HTERT RPE-1 (cell line): ENCODE results near the gene NSMCE1.

Experiments
- in situ Hi-C: fragments of 300-500 bp; cut with MboI; formaldehyde crosslinking; loops from 4 replicates; pipeline ENCODE4 v1.14.3; 2020; ENCODE audit warnings: low sequenced_read_pairs

Gene NSMCE1

DNA sequence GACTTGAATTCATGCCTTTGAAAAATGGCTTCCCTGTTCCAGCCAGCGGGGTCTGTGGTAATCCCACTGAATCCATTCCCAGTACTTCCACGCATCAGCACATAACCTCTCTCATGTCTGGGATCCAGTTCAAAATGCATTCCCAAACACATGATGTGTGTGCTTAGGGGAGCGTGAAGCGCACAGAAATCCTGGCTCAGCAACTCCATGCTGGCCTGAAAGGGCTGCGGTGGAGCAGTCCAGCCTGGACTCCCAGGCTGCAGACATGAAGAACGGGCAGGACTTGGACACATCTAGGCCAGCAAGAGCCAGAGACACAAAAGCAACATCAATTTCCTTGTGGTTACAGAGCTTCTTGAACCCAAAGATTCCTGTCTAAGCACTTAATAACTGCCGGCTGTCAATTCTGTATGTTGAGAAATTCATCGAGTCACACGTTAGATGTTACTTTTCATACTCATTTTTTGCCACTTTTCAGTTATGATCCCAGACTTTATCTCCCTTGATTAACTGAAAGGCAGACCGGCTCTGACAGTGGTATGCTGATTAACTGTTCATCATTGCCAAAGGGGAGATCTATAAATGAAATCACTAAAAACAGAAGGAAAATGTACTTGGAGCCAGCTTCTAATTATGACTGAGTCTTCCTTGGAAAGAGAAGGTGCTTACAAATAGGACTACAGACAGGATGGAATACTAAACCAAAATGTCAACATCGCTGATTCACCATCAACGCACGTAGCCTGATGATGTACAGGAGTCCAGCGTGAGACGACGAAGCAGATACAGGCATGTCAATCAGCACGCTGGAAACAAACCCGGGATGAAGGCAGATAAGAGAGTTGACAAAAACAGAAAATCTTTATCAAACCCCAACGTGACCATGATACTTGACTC, 23.0 kb downstream of the NSMCE1 start:
- in situ Hi-C loops: no loop called here

DNA sequence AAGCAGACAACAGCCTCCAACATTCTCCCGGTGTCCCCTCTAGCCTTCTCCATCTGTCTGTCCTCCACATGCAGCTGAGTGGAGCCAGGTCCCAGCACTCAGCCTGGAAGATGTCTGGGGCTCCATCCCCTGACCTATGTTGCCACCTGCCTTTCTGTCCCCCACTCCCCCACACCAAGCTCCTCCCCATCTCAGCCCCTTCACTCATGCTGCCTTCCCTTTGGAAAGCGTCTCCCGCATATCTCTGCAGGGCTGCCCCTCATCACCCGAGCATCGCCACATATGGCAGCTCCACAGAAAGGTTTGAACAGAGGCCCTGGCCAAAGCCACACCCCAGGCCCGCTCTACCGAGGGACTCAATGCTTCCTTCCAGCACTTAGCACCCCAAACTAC, 24.2 kb downstream of the NSMCE1 start:
- in situ Hi-C loops: no loop called here

DNA sequence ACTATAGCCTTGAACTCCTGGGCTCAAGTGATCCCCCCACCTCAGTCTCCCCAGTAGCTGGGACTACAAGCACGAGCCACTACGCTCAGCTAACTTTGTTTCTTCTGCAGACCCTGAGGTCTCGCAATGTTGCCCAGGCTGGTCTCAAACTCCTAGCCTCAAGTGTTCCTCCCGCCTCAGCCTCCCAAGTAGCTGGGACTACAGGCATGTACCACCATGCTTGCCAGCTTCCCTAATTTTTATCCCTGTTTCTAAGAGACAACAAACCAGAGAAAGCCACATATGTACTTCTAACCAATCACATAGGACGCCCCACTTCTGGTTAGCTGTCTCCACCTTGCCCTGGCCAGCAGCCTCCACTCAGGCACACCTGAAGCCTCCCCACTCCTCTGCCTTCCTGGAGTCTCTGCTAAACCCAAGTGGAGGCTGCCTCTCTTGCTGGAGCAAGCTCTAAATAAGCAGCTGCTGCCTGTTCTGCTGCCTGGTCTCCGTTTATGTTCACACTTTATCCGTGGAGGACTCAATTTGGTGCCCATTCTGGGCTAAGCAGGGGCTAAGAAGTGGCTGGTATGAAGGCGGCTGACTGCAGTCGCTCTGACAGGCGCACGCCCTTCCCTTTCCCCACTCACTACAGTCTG, 24.7 kb downstream of the NSMCE1 start:
- in situ Hi-C loops: no loop called here

DNA sequence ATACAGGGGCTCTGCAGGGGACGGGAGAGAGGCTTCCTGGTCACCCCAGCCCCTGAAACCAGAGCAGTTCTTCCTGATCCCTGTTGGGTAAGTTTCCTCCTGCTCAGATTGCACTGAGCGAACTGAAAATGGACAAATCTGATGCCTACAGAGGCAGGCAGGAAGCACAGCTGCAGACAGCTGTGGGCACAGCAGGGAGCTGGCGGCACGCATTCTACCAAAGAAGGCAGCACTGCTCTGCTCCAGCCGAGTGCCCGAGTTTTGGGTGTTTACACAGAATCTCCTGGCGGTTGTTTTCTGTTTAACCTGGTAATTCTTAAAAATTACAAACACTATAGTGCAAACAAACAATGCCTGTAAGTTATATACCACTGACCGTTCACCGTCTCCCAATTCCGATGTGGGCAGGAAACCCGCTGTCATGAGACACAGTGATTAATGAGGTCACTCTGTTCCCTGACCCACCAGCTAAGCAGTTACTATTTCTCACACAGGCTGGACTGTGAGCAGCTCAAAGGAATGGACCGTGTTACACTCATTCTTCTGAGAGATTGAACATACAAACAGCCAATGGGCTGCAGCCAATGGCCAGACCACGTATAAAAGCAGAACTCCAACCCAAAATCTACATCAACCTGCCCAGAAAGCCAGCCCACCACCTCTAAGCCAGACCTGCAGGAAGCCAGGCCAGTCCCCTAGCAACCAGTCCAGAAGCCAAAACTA, 25.5 kb downstream of the NSMCE1 start:
- in situ Hi-C loops: no loop called here

GRCh38 chr16:27242398-27242797, 26.2 kb downstream of the NSMCE1 start:
- in situ Hi-C loops: no loop called here

- in situ Hi-C loops: no loop called here
Measured at GRCh38 chr16:27241658-27242057, 26.9 kb downstream of the NSMCE1 start.

DNA sequence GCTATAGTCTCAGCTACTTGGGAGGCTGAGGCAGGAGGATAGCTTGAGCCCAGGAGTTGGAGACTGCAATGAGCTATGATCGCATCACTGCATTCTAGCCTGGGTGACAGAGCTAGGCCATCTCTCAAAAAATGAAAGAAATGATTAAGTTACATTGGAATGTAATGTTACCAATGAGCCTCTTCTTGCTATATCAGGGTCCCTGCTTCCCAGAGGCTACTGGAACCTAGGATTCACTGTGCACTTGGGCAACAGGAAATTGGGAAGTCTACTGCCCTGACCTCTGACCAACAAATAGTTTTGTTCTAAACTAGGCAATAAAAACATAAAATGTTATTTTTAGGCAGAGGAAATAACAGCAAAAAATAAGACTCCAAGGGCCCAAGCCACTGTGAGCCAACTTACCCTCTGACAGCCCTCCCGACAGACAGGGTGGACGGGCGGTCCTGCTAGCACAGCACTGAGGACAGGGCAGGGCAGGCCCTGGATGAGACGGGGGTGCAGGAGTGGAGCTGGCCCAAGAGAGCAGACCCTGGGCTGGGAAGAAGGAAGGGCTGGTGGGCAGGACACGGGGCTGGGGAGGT, 27.5 kb downstream of the NSMCE1 start:
- in situ Hi-C loops: no loop called here

DNA sequence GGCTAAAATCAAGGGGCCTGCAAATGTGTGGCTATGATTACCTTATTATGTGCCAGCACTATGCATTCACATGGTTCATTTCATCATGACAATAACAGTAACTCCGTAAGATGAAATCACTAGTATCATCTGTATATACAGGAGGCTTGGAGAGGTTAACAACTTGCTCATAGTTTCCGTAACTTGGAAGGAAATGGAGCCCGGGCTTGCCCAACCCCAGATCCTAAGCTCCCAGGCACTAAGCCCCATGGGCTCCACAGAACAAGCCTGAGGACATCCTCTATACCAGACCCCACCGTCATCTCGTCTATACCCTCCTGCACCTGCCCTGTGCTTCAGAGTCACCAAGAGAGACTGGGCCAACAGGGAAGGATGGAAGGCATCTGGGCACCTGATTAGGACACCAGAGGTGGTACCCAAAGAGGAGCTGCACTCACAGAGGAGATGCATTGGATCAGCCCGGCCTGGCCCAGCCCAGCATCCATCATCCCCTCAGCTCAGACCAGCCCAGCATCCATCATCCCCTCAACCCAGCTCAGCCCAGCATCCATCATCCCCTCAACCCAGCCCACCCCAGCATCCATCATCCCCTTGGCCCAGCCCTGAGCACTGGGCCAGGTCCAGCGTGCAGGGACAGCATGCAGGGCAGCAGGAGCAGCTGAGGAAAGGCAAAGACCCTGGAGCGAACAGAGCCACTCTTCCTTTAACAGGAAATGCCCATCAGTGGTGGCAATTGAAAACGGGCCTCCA, 28.5 kb downstream of the NSMCE1 start:
- in situ Hi-C loops: no loop called here

DNA sequence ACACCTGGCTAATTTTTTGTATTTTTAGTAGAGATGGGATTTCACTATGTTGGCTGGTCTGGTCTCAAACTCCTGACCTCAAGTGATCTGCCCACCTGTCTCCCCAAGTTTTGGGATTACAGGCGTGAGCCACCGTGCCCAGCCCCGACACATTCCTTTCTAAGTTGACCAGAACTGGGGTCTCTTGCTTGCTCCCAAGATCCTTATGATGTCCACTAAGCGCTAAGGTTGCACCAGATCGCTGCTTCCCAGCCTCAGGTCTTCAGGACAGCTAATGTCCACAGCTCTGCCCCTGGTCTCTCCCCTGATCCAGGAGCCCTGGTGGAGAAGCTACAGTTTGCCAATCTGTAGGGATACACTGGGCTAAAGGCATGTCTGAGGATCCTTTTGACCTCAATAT, 29.5 kb downstream of the NSMCE1 start:
- in situ Hi-C loops: no loop called here

- in situ Hi-C loops: no loop called here
Measured at GRCh38 chr16:27238591-27238990, 30.0 kb downstream of the NSMCE1 start.

GRCh38 chr16:27238016-27238587, 30.5 kb downstream of the NSMCE1 start:
- in situ Hi-C loops: no loop called here

DNA sequence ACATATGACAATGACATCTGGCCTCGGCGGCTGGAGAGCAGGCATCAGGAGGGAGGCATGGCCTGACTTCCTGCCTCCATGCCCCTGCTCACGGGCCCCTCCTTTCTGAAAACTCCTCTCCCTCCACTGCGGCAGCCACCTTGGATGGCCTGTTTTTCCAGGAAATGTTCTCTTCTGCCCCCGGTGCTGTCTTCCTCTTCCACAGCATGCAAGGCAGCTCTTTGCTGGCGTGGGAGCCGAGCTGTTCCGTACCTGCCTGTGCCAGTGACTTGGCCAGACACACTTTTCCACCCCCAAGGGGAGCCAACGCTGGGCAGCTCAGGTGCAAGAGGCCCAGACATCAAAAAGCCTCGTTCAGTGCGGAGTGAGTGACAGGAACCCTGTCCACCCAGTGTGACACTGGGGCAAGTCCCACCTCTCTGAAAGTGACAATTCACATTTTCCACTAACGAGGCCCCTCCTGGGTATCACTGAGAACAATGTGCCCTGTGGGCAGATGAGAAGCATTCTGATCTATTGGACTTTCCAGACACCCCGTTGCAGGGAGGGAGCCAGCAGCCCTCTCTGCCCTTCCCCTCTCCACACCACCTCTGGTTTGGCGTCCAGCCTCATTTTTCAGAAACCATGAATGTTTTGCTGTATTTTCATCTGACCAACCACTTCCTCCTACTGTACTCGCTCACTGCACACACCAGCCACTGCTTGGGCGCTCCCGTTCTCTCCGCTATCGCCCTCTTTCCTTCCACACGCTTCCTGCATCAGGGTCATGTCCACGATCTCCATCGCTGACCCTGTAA, 31.2 kb downstream of the NSMCE1 start:
- in situ Hi-C loops: no loop called here

DNA sequence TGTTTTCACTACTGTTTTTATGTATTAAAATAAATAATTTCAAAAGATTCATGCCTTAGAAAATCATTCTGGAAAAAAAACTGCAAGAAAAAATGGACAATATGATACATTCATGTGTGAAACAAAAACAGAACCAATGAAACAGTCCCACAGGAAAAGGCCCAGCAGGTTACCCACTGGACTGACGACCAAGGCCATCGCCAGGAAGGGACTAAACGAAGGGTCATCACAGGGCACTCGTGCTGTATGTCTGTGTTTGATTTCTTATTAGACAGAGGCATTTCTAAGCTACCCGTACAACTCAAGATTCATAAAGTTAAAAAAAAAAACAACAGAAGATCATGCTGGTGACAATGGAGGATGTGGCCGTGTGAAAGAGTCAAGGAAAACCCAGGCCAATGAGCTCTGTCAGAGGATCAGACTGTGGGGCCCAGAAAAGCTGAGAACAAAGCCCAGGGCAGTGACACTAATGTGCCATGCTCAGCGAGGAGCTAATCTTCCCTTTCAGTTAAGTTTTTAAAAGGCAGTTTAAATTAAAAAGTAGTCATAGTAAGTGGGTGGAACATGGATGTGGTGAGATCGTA, 31.8 kb downstream of the NSMCE1 start:
- in situ Hi-C loops: no loop called here

GRCh38 chr16:27235938-27236245, 32.7 kb downstream of the NSMCE1 start:
- in situ Hi-C loops: no loop called here

DNA sequence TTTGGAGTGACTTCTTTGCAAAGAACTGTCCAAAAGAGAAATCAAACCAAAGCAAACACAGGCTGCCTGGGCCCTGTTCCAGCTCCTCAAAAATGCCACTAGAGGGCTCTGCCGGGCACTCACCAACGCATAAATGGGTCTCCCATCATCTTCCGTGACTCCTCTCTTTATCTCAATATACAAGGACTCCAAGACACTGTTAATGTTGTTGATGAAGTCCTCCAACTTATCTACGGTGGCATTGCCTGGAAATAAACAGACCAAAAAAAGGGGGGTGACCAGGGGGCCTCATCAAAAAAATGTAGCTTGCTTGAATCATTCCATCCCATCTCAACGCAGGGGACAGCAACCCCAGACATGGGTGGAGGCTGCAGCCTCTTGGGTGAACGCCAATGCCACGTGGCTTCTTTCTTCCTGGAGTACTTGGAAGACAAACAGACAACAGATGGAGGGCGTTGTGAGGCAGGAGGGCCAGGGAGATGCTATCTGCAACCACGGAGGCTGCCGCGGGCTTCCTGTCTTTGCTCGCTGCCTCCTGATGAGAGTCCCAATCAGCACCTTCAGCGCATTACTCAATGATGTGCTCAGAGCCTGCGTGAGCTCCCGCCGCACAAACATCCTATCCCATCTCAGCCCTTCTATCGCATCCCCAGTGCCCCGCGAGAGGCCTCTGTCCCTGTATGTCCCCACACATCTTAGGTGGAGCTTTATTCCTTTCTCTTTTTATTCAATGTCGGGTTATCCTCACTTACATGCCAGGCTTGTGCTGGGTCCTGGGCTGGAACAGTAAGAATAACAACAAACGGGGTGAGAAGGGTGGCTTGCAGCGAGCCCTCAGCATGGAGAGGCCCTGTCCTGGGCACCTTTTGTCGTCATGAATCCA, 33.3 kb downstream of the NSMCE1 start:
- in situ Hi-C loops: no loop called here

DNA sequence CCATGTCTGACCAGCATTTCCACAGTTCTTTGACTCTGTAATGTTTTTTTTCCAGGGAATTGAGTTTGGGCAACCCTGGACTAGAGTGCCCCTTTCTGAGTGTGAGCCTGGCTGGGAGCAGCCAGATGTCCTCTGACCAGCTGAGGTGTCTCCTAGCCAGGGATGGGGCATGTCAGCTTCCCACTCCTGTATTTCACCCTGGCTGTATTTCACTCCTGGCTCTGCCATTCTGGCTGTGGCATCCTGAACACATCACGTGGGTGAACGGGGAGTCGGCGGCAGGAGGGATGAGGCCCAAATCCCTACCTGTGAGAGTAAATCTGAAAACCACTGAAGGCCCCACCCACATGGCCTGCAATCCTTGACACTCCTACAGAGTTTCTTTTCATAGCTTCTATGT, 34.0 kb downstream of the NSMCE1 start:
- in situ Hi-C loops: no loop called here

- in situ Hi-C loops: no loop called here
Measured at GRCh38 chr16:27234171-27234570, 34.4 kb downstream of the NSMCE1 start.

DNA sequence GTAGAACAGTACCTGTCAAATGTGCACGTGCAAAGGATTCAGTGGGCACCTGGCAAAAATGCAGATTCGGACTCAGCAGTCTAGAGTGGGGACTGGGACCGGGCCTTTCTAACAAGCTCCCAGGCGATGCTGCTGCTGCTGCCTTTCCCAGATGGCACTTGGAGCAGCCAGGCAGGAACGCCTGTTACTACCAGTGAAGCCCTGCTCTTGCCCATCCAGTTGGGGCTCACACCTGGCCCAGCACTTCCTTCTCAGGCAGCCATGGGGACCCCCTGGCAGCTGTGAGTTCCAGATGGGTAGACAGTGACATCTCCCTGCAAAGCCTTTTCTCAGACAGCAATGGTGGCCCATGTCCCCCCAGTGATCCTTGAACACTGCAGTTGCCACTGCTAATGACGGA, 34.8 kb downstream of the NSMCE1 start:
- in situ Hi-C loops: no loop called here
